Diencephalon (tissue), 1 donor: ENCODE data around the gene CHRM5. TPM values are rescaled to one million over a fixed set of nuclear protein-coding genes. Genes with fewer than 3 reads are reported as not detected.

ENCODE experiments used
- total RNA-seq: library from RNA; depleted of rRNA; stranded (reverse); fragments of >200 nt; gene quantifications from one replicate; pipeline ENCODE4 v1.2.3, GENCODE V29; 2014

Gene CHRM5
- 10.6 TPM for total RNA-seq

GRCh38 chr15:33968224-33968623 is at the start of gene CHRM5:
TSS of gene CHRM5 (plus strand) at chr15:33968497. CDS start at chr15:34062718, 94,221 bp downstream.

GRCh38 chr15:34038871-34039789 is 70.8 kb downstream of the CHRM5 start, which contains the start of gene AVEN:
TSS of gene AVEN (minus strand) at chr15:34039204. CDS start at chr15:34039046, 158 bp downstream.

GRCh38 chr15:34101366-34102174 is 133.3 kb downstream of the CHRM5 start, which contains the start of the genes EMC7 and PGBD4:
TSS of gene EMC7 (minus strand) at chr15:34101862. CDS start at chr15:34101839, 23 bp downstream.
TSS of gene PGBD4 (plus strand) at chr15:34102083. CDS start at chr15:34102532, 449 bp downstream.

Other genes starting within 250 kb of the CHRM5 start
- gene AVEN, start 70.7 kb downstream of the CHRM5 start, total RNA-seq = 10.1 TPM
- 39.4 TPM for gene EMC7, start 133.4 kb downstream of the CHRM5 start, total RNA-seq
- 5.3 TPM for gene PGBD4, start 133.6 kb downstream of the CHRM5 start, total RNA-seq
- gene KATNBL1, start 241.6 kb downstream of the CHRM5 start, total RNA-seq = 99.9 TPM